Natural killer cell treated with Interleukin-12 subunit alpha and Interleukin-12 subunit beta and Interleukin-15 and Interleukin-18, amount 100 ng/mL, for 72 hours (primary cell): ENCODE results near the gene MACROD2. TPM values are rescaled to one million over a fixed set of nuclear protein-coding genes. Genes with fewer than 3 reads are reported as not detected.

ENCODE experiments used
- ATAC-seq, 2 donors: fragments of 150-1000 bp; cut with Tn5 transposase in 1 of 2; sonication (Bioruptor Pico), chemical (Tn5 transposase) in 1 of 2; 2 replicates each; pipeline ENCODE4 v1.10.0; 2021
- DNase-seq: peaks from one replicate; pipeline ENCODE4 v3.0.0; 2022; ENCODE audit warnings: low spot score
- H3K27ac Mint-ChIP-seq, 2 donors: 1 replicate in 1 of 2; 2 replicates in 1 of 2; pipeline ENCODE4 v1.8.0; 2022; ENCODE audit warnings: mixed read lengths in 2 of 2, mild to moderate bottlenecking in 1 of 2, moderate library complexity in 1 of 2
- H3K27me3 Mint-ChIP-seq, 2 donors: 1 replicate in 1 of 2; 2 replicates in 1 of 2; pipeline ENCODE4 v1.8.0; 2022; ENCODE audit warnings: mixed read lengths in 2 of 2
- H3K36me3 Mint-ChIP-seq: one replicate; pipeline ENCODE4 v1.8.0; 2022; ENCODE audit warnings: mixed read lengths
- H3K4me1 Mint-ChIP-seq, 2 donors: 1 replicate in 1 of 2; 2 replicates in 1 of 2; pipeline ENCODE4 v1.8.0; 2022; ENCODE audit warnings: low read depth in 2 of 2, mixed read lengths in 2 of 2, mild to moderate bottlenecking in 1 of 2
- H3K4me3 Mint-ChIP-seq: one replicate; pipeline ENCODE4 v1.8.0; 2022; ENCODE audit warnings: mixed read lengths
- H3K9me3 Mint-ChIP-seq: 2 replicates; pipeline ENCODE4 v1.8.0; 2022; ENCODE audit warnings: mixed read lengths
- total RNA-seq, 2 donors: library from RNA; stranded (reverse); gene quantifications; one replicate each; pipeline ENCODE4 v1.2.3, GENCODE V29; 2022

MACROD2 gene
- total RNA-seq, 2 donors from 2014 or later, result not detected

DNA sequence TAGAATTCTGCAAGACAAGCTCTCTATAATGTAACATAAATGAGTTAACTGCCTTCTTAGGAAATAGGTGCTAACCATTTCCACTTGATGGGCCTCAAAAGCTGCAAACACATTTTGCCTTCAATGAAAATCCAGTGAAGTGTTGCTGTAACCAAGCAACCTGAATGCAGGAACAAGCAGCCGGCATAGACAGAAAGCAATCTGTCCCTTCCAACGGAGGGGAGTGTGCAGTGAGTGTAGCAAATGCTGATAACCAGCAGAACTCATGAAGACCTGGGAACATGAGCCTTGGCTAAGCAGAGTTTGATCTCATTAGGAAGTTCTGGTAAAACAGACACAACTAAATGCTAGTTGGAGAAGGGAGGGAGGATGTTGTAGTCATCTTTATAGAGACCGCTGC lies 1880.1 kb downstream of the MACROD2 start:
- peaks cover 0 to 4% of the 10 kb centered on the region in 2 donors for H3K27me3 Mint-ChIP-seq
- H3K36me3 Mint-ChIP-seq, result peaks cover 7% of the 10 kb centered on the region
- ATAC-seq, result no peak
- H3K4me3 Mint-ChIP-seq, result no peak overlapping the region
- no peaks in the 10 kb centered on the region for H3K4me1 Mint-ChIP-seq
- no peak for DNase-seq
- H3K9me3 Mint-ChIP-seq, result peaks cover 11% of the 10 kb centered on the region
- H3K27ac Mint-ChIP-seq, result no peak overlapping the region

DNA sequence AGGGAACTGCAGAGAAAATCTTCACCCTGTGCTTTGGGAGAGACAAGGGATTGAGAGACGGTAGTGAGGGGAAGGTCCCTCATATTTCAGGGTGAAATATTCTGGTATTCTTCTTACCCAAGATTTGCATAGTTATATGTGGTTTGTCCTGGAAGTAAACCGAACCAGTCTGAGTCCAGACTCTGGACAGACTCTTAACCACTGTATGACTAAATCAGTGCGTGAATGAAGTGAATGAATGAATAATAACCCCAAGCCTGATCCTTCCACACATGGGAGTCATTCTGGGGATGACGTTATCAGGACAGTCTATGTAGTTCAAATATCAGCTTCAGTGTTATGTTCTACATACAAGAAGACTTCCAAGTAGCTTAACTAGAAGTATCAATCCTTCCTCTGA lies 1887.2 kb downstream of the MACROD2 start:
- H3K4me3 Mint-ChIP-seq, result no peak overlapping the region
- H3K27me3 Mint-ChIP-seq, result peaks cover 5 to 7% of the 10 kb centered on the region in 2 donors
- H3K4me1 Mint-ChIP-seq, result no peaks in the 10 kb centered on the region
- H3K36me3 Mint-ChIP-seq, result no peaks in the 10 kb centered on the region
- H3K27ac Mint-ChIP-seq, result no peak overlapping the region
- DNase-seq, result no peak
- ATAC-seq, result no peak
- peaks cover 5% of the 10 kb centered on the region for H3K9me3 Mint-ChIP-seq

DNA sequence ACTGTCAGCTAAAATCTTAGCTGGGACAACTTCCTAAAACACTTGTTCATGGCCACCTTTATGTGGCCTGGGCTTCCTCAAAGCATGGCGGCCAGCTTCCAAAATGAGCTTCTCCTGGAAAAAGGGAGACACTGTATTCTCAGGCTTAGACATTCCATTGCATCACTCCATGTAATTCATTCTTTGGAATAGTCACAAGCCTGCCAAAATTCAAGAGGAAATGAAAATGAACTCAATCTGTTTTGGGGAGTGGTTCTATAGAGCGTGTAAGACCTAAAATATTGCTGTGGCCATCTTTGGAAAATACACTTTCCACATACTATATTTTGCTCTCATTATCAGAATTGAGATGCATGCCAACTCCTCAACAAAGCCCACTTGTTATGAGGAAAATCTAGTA lies 1890.9 kb downstream of the MACROD2 start:
- H3K36me3 Mint-ChIP-seq, result no peaks in the 10 kb centered on the region
- DNase-seq, result no peak
- no peaks in the 10 kb centered on the region for H3K4me1 Mint-ChIP-seq
- peaks cover 5% of the 10 kb centered on the region for H3K9me3 Mint-ChIP-seq
- no peak overlapping the region for H3K4me3 Mint-ChIP-seq
- H3K27me3 Mint-ChIP-seq, result peaks cover 11 to 14% of the 10 kb centered on the region in 2 donors
- H3K27ac Mint-ChIP-seq, result no peak overlapping the region
- ATAC-seq, result no peak

DNA sequence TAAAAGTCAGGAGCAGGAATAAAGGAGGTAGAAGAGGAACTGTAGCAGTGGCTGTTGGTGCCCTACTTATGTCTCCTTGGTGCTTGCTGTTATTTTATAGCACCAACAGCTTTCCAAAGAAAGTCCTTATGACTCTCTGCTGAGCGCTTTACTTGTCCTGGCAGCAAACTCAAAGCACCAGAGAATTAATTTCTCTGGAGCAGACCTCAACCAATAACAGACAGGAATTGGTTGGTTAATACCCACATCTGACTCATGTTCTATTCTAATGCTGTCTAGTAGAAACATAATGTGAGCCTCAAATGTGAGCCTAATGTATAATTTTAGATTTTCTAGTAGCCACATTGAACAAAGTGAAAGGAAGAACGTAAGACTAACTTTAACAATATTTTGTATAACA lies 1892.1 kb downstream of the MACROD2 start:
- H3K36me3 Mint-ChIP-seq, result no peaks in the 10 kb centered on the region
- H3K27me3 Mint-ChIP-seq, result peaks cover 11 to 15% of the 10 kb centered on the region in 2 donors
- no peak overlapping the region for H3K4me3 Mint-ChIP-seq
- H3K27ac Mint-ChIP-seq, result no peak overlapping the region
- ATAC-seq, result no peak
- H3K9me3 Mint-ChIP-seq, result peaks cover 5% of the 10 kb centered on the region
- no peak for DNase-seq
- no peaks in the 10 kb centered on the region for H3K4me1 Mint-ChIP-seq

DNA sequence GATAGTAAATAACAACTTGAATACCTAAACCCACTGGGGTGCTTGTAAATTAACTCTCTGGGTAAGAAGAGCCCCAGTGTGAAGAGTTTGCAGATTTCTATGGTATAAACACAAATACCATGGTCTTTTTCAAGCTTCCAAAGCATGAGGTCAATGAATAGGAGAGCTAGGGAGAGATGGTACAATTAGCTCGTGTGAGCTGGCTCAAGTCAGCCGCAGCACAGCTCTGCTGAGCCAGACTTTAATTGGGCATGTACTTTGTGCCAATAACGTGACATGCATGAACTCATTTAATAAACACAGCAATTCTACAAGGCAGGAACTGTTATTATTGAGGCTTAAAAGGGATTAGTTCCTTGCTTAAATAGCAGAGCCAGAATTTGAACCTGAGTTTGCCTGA lies 1893.7 kb downstream of the MACROD2 start:
- no peak overlapping the region for H3K4me3 Mint-ChIP-seq
- ATAC-seq, result no peak
- H3K27me3 Mint-ChIP-seq, result peaks cover 12 to 14% of the 10 kb centered on the region in 2 donors
- no peak for DNase-seq
- no peaks in the 10 kb centered on the region for H3K4me1 Mint-ChIP-seq
- H3K36me3 Mint-ChIP-seq, result no peaks in the 10 kb centered on the region
- H3K9me3 Mint-ChIP-seq, result peaks cover 3% of the 10 kb centered on the region
- no peak overlapping the region for H3K27ac Mint-ChIP-seq

DNA sequence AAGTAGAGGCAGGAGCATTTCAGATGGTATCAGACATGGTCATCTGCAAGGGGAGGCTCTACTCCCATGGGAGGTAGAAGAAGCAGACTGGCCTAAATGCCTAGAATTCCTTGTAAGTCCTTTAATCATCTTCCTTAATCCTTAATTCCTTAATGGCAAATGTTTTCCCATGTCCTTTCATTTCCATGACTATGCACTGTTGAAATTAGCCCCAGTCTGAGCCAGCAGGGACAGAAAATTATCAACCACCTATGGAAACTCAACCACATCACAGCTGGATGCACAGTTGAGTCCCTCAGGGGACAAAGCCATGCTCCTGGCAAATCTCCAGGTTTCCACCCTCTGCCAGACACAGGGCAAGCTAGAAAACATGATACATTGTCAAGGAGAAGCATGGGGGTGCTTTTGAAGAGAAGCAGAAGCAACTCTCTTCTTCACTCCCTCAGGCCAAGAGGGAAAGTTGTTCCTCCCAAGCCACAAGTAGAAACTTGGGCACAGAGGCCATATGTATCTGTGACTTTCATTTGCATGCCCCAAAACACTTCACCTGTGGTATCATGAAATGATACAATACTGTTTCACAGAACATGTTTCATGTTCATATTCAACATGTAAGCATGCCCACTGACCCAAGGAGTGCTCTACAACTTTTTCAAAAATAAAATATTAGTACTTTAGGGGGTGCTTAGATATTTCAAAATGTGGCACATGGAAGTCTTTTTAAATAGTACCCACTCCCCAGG lies 1894.4 kb downstream of the MACROD2 start:
- H3K4me3 Mint-ChIP-seq, result no peak overlapping the region

DNA sequence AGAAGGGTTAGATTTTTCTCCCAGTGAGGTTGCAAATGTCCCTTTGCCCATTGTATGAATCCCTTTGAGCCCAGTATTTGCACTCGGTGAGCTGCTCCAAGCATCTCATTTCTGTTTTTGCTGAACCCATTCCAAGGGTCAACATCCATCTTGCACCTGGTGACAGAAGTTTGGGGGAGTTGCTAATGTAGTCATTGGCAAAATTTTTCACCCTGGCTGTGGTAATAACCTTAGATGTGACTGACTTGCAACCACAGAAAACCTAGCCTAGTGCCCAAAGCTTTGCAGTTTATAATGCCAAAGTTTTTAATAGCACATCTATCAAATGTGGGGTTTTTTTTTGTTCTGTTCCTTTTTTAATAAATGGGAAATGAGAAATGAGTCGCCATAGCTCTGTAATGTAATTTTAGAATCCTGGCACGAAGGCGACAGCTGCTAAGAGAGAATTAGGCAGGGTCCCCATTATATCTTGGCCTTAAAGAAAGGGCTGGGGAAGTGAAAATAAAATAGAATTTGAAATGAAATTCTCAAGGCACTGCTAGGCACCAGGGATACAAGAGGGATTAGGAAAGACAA lies 1895.2 kb downstream of the MACROD2 start:
- Mint-ChIP-seq H3K4me3 (no peak overlapping the region), H3K27ac (no peak overlapping the region), H3K36me3 (no peaks in the 10 kb centered on the region), H3K4me1 (peaks cover 0 to 5% of the 10 kb centered on the region in 2 donors), H3K9me3 (no peaks in the 10 kb centered on the region), H3K27me3 (peaks cover 8 to 11% of the 10 kb centered on the region in 2 donors)
- DNase-seq, result no peak
- no peak for ATAC-seq

More for the DNA sequence above, 1894.4 kb downstream of the MACROD2 start:
- ATAC-seq (no peak), DNase-seq (no peak)
- no peaks in the 10 kb centered on the region for H3K36me3 Mint-ChIP-seq
- H3K9me3 Mint-ChIP-seq, result no peaks in the 10 kb centered on the region
- peaks cover 8 to 11% of the 10 kb centered on the region in 2 donors for H3K27me3 Mint-ChIP-seq
- H3K4me1 Mint-ChIP-seq, result no peaks in the 10 kb centered on the region
- H3K27ac Mint-ChIP-seq, result no peak overlapping the region

DNA sequence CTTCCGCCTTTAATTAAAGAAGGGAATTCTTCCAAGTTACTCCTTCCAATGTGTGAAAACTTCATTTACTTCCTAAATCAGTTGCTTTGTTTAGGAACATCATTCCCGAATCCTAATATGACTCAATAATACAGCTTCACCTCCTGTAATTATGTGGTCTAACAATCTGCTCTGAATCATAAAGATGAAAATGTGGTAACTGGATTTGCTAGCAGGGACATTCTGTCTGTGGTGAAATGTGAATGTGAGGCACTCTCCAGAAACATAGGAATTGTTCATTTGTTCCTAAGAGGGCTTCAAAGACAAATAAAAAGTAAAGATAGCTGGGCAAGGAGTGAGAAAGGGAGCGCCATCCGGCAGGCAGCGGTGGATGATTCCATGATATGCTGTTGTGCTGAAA lies 1899.8 kb downstream of the MACROD2 start:
- Mint-ChIP-seq H3K27ac (no peak overlapping the region), H3K4me3 (no peak overlapping the region), H3K27me3 (peaks cover 8 to 20% of the 10 kb centered on the region in 2 donors)

DNA sequence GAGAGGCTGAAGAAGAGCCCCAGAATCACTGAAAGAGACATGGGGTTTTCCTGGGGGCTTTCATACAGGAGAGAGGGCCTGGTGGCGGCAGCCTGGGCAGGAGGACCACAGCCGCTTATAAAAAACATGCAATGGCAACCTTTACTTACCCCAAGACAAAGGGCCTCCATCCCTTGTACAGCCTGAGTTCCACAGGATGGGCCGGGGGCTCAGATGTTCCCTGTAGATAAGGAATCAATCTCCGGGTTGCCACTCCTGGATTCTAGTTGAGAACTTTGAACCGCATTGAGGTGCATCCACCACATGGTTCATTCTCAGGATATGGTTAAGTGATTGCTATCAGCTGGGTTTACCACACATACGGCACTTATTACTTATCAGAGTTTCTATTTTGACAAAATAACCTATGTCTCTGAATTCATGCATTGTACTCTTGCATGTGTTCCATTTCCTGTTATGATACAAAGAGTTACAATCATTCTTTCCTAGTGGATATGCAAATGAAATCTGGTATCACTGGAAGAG lies 1900.3 kb downstream of the MACROD2 start:
- ATAC-seq (peak in 1 of 2 donors; percentile 50), DNase-seq (no peak)
- no peaks in the 10 kb centered on the region for H3K9me3 Mint-ChIP-seq
- H3K27me3 Mint-ChIP-seq, result peaks cover 8 to 20% of the 10 kb centered on the region in 2 donors
- H3K36me3 Mint-ChIP-seq, result no peaks in the 10 kb centered on the region
- H3K4me1 Mint-ChIP-seq, result peaks cover 6 to 10% of the 10 kb centered on the region in 2 donors
- no peak overlapping the region for H3K27ac Mint-ChIP-seq
- H3K4me3 Mint-ChIP-seq, result no peak overlapping the region

More for the DNA sequence above, 1899.8 kb downstream of the MACROD2 start:
- Mint-ChIP-seq H3K9me3 (no peaks in the 10 kb centered on the region), H3K4me1 (peaks cover 6 to 10% of the 10 kb centered on the region in 2 donors), H3K36me3 (no peaks in the 10 kb centered on the region)
- ATAC-seq (no peak), DNase-seq (no peak)

DNA sequence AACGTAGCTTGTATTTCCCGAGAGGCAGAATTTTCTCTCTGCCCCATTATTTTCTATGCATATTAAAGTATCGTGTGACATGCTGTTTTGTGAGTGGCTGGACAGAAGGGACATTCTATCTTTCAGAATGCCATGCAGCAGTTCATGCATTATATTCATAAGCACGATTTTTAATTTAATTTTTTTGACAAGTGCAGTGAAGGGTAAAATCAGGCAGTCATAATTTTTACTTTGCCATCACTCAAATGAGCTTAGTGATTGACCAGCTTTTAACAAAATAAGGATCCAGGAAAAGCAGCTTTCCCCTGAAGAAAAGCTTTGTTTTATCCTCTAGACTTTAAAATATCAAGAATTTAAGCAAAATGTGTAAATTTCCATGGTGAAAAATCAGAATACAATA lies 1904.7 kb downstream of the MACROD2 start:
- Mint-ChIP-seq H3K9me3 (no peaks in the 10 kb centered on the region), H3K36me3 (no peaks in the 10 kb centered on the region), H3K27ac (no peak overlapping the region), H3K27me3 (peaks cover 9 to 18% of the 10 kb centered on the region in 2 donors), H3K4me3 (no peak overlapping the region), H3K4me1 (peaks cover 6 to 9% of the 10 kb centered on the region in 2 donors)
- ATAC-seq (no peak), DNase-seq (no peak)

DNA sequence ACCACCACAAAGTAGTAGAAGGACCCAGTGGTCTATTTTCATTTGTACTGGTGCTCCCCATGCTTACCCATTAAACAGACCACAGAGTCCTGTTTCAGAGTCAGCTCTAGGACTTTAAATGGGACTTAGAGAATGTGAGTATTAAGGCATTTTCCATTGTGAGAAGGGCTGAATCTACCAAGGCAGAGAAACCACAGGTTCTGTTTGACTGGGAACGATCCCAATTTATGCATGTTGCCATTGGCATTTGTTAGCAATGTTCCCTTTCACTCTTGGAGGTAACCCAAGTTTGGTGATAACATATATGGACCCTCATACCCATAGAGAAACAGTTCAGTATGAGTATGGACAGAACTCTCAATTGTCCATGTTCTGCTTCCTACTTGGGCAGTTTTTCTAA lies 1905.1 kb downstream of the MACROD2 start:
- peaks cover 5 to 6% of the 10 kb centered on the region in 2 donors for H3K4me1 Mint-ChIP-seq
- ATAC-seq, result no peak
- peaks cover 9 to 18% of the 10 kb centered on the region in 2 donors for H3K27me3 Mint-ChIP-seq
- H3K4me3 Mint-ChIP-seq, result no peak overlapping the region
- H3K9me3 Mint-ChIP-seq, result no peaks in the 10 kb centered on the region
- H3K36me3 Mint-ChIP-seq, result no peaks in the 10 kb centered on the region
- DNase-seq, result no peak
- no peak overlapping the region for H3K27ac Mint-ChIP-seq

DNA sequence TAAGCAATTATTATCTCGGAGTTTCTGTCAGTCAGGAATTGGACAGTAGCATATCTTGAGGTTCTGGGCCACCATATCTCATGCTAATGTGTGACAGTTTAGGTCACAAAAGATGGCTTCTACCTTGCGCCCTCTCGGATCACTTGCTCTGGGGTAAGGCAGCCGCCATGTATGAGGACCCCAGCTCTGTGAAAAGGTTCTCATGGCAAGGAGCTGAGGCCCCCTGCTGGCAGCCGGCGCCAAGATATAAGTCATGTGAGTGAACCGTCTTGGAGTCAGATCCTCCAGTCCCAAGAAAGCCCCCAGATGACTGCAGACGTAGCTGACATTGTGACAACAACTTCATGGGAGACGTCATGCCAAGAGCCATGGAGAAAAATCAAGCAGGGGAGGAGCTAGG lies 1907.2 kb downstream of the MACROD2 start:
- H3K4me1 Mint-ChIP-seq, result no peaks in the 10 kb centered on the region
- H3K9me3 Mint-ChIP-seq, result no peaks in the 10 kb centered on the region
- DNase-seq (no peak), ATAC-seq (no peak)
- no peak overlapping the region for H3K4me3 Mint-ChIP-seq
- H3K27me3 Mint-ChIP-seq, result peaks cover 9 to 14% of the 10 kb centered on the region in 2 donors
- no peak overlapping the region for H3K27ac Mint-ChIP-seq
- H3K36me3 Mint-ChIP-seq, result no peaks in the 10 kb centered on the region

DNA sequence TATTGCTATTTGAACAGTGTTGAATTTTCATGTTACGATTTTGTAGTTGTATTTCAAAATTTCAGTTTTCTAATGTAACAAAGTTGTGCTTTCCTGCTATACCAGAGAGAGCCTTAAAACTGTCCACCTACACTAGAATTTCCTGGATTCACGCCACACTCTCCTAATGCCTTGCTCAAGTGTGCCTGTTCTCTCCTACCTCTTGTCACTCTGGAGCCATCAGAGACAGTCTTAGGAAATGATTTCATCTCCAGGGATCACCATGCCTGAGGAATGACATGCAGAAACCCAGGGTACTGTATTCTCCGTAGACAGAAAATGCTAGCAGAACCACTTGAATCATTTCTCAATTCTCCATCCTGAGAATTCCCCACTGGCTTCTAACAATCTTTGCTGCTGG lies 1910.3 kb downstream of the MACROD2 start:
- Mint-ChIP-seq H3K9me3 (no peaks in the 10 kb centered on the region), H3K27ac (no peak overlapping the region), H3K36me3 (no peaks in the 10 kb centered on the region), H3K4me3 (no peak overlapping the region), H3K4me1 (no peaks in the 10 kb centered on the region), H3K27me3 (peaks cover 9 to 13% of the 10 kb centered on the region in 2 donors)
- ATAC-seq, result no peak
- DNase-seq, result no peak

DNA sequence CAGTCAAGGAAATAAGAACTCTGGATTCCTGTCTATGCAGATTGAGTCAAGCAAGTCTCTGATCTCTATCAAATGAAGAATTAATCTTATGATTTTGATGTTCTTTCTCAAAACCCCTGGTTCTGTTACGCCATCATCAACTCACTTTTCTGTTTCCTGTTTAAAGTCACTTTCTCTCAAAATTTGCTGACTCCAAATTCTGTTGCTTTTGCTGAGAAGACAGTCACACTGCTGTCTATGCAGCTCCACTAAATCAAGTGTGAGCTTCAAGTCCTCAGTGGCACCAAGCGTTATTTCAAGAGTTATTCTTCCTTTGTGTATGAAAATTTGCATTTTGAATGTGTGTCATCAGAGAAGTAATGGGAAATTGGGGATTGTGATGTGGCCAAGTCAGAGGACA lies 1914.7 kb downstream of the MACROD2 start:
- no peak overlapping the region for H3K4me3 Mint-ChIP-seq

More for the DNA sequence above, 1914.7 kb downstream of the MACROD2 start:
- ATAC-seq, result no peak
- Mint-ChIP-seq H3K9me3 (no peaks in the 10 kb centered on the region), H3K27ac (no peak overlapping the region), H3K27me3 (peaks cover 5 to 9% of the 10 kb centered on the region in 2 donors), H3K36me3 (no peaks in the 10 kb centered on the region), H3K4me1 (no peaks in the 10 kb centered on the region)
- DNase-seq, result no peak
